SKM-1 treated with dmso at 0.1 percent for 144 hours (cell line): ENCODE data around the gene MYO15B.

Source experiments
- DNase-seq: peaks from one replicate; lab custom pipeline; 2025; ENCODE audit not compliant: unreplicated experiment; lab: John Stamatoyannopoulos, UW

MYO15B gene

DNA sequence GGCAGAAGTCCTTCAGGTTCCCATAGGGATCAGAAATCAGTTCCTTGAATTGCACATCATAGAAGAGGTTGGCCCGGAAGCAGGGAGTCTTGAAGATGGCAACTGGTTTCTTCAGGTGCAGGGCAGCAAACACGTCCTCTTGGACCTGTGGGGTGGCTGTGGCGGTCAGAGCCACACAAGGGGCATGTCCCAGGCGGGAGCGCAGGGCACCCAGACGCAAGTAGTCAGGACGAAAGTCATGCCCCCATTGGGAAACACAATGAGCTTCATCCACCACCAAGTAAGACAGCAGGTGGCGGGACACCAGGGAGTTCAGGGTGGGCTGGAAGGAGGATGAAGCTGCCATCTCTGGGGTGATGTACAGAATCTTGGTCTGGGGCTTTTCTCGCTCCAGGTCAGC is 74.9 kb downstream of the MYO15B start:
- no peak for DNase-seq

DNA sequence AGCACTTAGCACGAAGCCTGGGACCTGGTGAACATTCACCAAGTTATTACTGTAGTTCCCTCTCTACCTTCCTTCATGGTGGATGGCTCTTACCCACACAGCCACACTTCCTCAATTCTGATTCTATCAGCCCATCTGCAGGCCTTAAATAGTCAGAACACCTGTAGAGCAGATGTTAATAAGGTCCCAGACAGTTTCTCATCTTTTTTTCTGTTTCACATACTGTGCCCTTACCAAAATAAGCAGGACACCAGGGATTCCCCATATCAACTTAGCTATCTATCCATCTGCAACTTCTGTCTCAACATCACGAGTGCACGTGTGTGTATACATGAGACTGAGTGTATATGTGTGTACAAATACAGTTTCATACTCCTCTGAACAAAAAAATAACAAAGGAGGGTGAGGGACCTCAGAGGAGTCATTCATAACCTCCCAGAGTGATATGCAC is 76.5 kb downstream of the MYO15B start:
- DNase-seq: no peak

DNA sequence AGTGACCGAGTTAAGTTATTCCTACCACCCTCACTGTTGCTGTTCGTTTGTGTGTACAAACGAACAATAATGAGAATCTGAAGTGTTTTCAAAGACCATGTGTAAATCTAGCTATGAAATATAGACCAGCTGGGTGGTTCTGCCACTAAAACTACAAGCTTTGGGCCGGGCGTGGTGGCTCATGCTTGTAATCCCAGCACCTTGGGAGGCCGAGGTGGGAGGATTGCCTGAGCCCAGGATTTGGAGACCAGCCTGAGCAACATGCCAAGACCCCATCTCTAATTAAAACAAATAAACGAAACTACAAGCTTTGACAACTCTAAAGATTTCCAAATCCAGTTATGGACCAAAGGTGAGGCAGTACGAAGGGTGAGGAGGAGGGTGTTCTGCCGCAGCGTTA is 78.4 kb downstream of the MYO15B start:
- DNase-seq: no peak

DNA sequence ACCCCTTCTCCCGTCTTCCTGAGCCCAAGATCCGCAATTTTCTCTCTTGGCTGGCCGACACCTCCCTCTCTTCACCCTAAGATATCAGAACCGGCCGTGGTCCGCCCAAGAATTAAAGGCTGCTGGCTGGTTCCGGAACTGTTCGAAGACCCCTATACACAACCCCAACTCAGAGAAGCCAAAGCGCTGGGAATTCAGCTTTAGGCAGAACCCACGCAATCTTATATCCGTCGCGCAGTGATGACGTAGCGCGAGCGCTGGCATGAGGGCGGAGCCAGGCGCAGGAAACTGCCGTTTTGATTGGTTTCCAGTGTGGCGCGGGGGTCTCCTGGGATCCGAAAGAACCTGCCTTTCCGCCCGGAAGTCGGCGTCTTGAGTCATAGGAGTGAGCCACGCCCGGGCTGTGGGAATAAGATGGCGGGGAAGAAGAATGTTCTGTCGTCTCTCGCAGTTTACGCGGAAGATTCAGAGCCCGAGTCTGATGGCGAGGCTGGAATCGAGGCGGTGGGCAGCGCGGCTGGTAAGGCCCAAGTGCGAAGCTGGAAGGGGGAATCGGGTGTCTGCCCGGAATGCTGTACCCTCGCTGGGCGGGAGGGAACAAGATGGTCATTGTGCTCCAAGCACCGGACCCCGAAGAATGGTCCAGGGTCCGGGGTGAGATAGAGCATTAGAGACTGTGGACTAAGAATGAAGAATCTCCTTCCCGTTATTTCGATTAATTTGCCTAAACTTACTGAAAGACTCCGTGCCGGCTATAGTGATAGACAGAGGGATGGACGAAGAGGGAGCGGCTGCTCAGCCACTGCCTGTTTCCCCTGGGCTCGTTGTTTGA is 79.6 kb downstream of the MYO15B start, which contains the start of the genes RECQL5 and SAP30BP:
Gene RECQL5, minus strand, starts transcription at position 196 of the 832 bp plus-strand sequence. CDS start 597 bp downstream, outside the sequence.
Gene SAP30BP, plus strand, starts transcription at position 380 of the 832 bp plus-strand sequence. Its CDS starts 35 bp downstream, at position 415.
- peak; percentile 97 for DNase-seq

DNA sequence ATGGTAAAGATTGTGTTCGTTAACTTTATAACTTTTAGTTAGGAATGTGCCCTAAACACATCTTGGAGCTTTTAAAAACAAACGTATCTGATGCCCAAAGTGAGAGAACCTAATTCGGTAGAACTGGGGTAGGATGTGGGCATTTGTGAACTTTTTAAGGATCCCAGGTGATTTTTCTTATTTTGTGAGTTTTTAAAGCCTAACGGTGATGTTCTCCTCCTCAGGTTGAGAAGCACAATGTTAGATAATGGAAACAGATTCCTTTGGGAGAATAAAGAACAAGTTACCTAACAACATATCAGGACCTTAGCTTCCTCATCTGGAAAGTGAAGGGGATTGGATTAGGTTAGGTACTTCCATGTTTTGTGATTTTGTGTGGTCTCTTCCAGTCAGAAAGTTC is 80.2 kb downstream of the MYO15B start:
- DNase-seq: no peak

DNA sequence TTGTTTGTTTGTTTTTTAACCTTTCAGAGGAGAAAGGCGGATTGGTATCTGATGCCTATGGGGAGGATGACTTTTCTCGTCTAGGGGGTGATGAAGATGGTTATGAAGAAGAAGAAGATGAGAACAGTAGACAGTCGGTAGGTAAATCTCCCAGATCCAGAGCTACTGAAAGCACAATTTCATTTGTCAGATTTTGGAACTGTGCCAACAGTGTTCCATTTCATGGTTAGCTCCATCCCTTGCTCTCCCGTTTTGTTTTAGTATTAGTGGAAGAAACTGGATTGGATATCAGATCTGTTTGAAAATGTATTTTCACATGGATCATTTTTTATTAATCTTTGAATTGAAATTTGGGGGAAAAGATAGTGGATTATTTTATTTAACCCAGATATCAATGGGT is 80.9 kb downstream of the MYO15B start:
- DNase-seq: no peak

DNA sequence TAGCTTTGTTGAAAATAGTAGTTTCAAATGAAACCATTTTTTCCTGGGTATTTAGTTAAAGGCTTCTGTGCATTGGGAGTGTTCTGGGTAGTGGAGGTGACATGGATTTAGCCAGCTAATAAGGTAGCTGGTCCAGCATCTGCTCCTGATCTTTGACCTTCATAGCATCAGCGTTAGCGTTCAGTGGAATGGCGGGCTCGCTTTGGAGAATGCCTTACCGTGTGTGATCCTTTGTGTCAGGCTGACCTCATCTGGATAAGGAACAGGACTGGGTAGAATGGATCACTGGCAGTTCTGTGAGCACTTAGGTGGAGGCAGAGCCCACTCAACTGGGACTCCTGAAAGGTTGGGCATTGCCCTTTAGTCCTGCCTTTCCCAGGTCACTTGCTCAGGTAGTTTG is 83.3 kb downstream of the MYO15B start:
- no peak for DNase-seq

DNA sequence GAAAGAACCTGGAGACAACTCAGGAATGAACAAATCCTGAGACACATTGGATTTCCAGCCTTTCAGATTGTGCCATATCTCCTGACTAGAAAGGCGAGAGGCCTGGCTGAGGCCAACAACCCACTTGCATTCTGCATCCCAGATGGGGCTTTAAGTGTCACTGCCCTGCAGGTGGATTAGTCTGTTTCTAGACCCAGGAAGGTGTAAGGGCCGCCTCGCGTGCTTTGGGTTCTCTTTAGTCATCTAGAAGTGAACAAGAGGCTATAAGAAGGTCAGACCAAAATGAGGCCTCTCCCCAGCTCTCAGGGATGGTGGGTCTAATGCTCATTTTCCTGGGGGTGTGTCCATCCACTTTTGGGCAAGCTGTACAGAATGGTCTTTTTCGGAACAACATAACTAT is 84.4 kb downstream of the MYO15B start:
- no peak for DNase-seq

DNA sequence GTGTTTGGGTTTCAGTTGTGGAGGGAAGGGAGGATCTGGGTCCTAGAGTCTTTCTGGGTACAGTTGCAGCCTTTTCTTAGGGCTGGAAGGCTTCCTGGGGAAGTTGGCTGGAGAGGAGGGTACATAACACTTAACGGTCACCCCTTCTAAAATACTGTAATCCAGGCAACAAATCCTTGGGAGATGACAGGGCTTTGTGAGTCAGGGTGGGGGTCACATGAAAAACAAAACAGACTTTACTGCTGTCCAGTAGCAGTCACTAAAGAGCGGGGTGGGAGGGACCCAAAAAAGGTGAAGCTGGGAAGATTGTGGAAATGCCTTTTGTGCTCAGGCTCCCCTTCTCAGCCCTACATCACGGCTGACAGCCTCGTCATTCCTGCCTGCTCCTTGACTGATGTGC is 85.9 kb downstream of the MYO15B start:
- DNase-seq: no peak
